ENCODE results near the gene LRP1-AS.

Gene LRP1-AS

GRCh38 chr12:57178213-57178612, 30.8 kb upstream of the LRP1-AS start:
- TF ChIP-seq CTCF (IDR thresholded peaks at IDR 0.05), result no peak
- no peaks in the 10 kb centered on the region for H3K9me3 ChIP-seq
- H3K36me3 ChIP-seq, result peaks cover 68 to 91% (median 89%) of the 10 kb centered on the region in 3 donors
- H3K4me1 ChIP-seq, result peaks cover 0 to 13% (median 4%) of the 10 kb centered on the region in 4 donors
- DNase-seq, result no peak
- no peak overlapping the region for H3K27ac ChIP-seq
- H3K27me3 ChIP-seq, result no peaks in the 10 kb centered on the region
- no peak overlapping the region for H3K4me3 ChIP-seq
- intact Hi-C loops (cut with DNase I; ENCODE audit: low total_unique reads), result no loop called here

GRCh38 chr12:57177354-57177753, 29.9 kb upstream of the LRP1-AS start:
- Histone ChIP-seq H3K4me1 (peaks cover 0 to 13% (median 4%) of the 10 kb centered on the region in 4 donors), H3K27me3 (no peaks in the 10 kb centered on the region), H3K36me3 (peaks cover 67 to 99% (median 93%) of the 10 kb centered on the region in 3 donors), H3K9me3 (no peaks in the 10 kb centered on the region), H3K27ac (no peak overlapping the region), H3K4me3 (no peak overlapping the region)
- no peak for DNase-seq
- TF ChIP-seq CTCF (IDR thresholded peaks at IDR 0.05), result no peak
- intact Hi-C loops (cut with DNase I; ENCODE audit: low total_unique reads), result loop anchor here (2.0 kb wide), 1 partner anchor 51 kb away; no protein-coding TSS in a partner anchor

- no peak for TF ChIP-seq CTCF (IDR thresholded peaks at IDR 0.05)
- H3K4me3 ChIP-seq, result no peak overlapping the region
- peaks cover 67 to 100% (median 89%) of the 10 kb centered on the region in 3 donors for H3K36me3 ChIP-seq
- H3K27ac ChIP-seq, result no peak overlapping the region
- H3K9me3 ChIP-seq, result no peaks in the 10 kb centered on the region
- DNase-seq, result no peak
- H3K4me1 ChIP-seq, result peaks cover 0 to 13% (median 4%) of the 10 kb centered on the region in 4 donors
- no peaks in the 10 kb centered on the region for H3K27me3 ChIP-seq
- intact Hi-C loops (cut with DNase I; ENCODE audit: low total_unique reads), result loop anchor here (2.0 kb wide), 1 partner anchor 50 kb away; no protein-coding TSS in a partner anchor
These were observed 29.4 kb upstream of the LRP1-AS start for GRCh38 chr12:57176846-57177245.

- no peaks in the 10 kb centered on the region for H3K9me3 ChIP-seq
- H3K27ac ChIP-seq, result peak overlapping the region in 1 of 2 donors; percentile 31
- DNase-seq, result no peak
- H3K36me3 ChIP-seq, result peaks cover 62 to 100% (median 82%) of the 10 kb centered on the region in 3 donors
- H3K27me3 ChIP-seq, result no peaks in the 10 kb centered on the region
- intact Hi-C loops (cut with DNase I; ENCODE audit: low total_unique reads), result loop anchor here (2.0 kb wide), 1 partner anchor 49 kb away; no protein-coding TSS in a partner anchor
- TF ChIP-seq CTCF (IDR thresholded peaks at IDR 0.05), result no peak
- no peak overlapping the region for H3K4me3 ChIP-seq
- H3K4me1 ChIP-seq, result peaks cover 0 to 16% (median 6%) of the 10 kb centered on the region in 4 donors
These were observed 28.7 kb upstream of the LRP1-AS start for GRCh38 chr12:57176139-57176477.

- TF ChIP-seq CTCF (IDR thresholded peaks at IDR 0.05), result peak; percentile 83 to 90
- H3K9me3 ChIP-seq, result no peaks in the 10 kb centered on the region
- H3K36me3 ChIP-seq, result peaks cover 60 to 100% (median 82%) of the 10 kb centered on the region in 3 donors
- H3K4me3 ChIP-seq, result no peak overlapping the region
- intact Hi-C loops (cut with DNase I; ENCODE audit: low total_unique reads), result loop anchor here (2.0 kb wide), 1 partner anchor 49 kb away; no protein-coding TSS in a partner anchor
- peaks cover 0 to 19% (median 6%) of the 10 kb centered on the region in 4 donors for H3K4me1 ChIP-seq
- peak overlapping the region; percentile 10 to 31 for H3K27ac ChIP-seq
- no peaks in the 10 kb centered on the region for H3K27me3 ChIP-seq
- DNase-seq, result peak; percentile 89 to 93
These were observed 28.2 kb upstream of the LRP1-AS start for GRCh38 chr12:57175428-57176138.
